Tibial nerve (tissue), 4 donors: ENCODE measurements around the gene STAC. TPM values are rescaled to one million over a fixed set of nuclear protein-coding genes. Genes with fewer than 3 reads are reported as not detected.

Experiments
- DNase-seq, 2 donors: peaks; one replicate each; pipeline ENCODE4 v3.0.0-alpha.2; 2019; ENCODE audit warnings: low spot score in 2 of 2
- H3K27ac ChIP-seq, 4 donors: fragments of 200-600 bp; sonication (generic) in 3 of 4; one replicate each; pipeline ENCODE4 v1.5.1; 2017 to 2019; ENCODE audit warnings: mild to moderate bottlenecking in 1 of 4
- H3K27me3 ChIP-seq, 2 donors: fragments of 200-600 bp; sonication (generic) in 1 of 2; one replicate each; pipeline versions ENCODE4 v1.5.1 to v1.6.0; 2017 to 2019
- H3K36me3 ChIP-seq, 3 donors: fragments of 200-600 bp; sonication (generic); one replicate each; pipeline ENCODE4 v1.5.1; 2018 to 2019
- H3K4me1 ChIP-seq, 4 donors: fragments of 200-600 bp; sonication (generic) in 3 of 4; one replicate each; pipeline ENCODE4 v1.5.1; 2017 to 2019
- H3K4me3 ChIP-seq, 4 donors: fragments of 200-600 bp; sonication (generic) in 3 of 4; one replicate each; pipeline ENCODE4 v1.5.1; 2017 to 2019; ENCODE audit warnings: mild to moderate bottlenecking in 1 of 4, moderate library complexity in 1 of 4
- H3K9me3 ChIP-seq, 4 donors: fragments of 200-600 bp; sonication (generic) in 3 of 4; one replicate each; pipeline ENCODE4 v1.5.1; 2017 to 2019
- CTCF ChIP-seq, 5 experiments: fragments of 200-600 bp in 3 of 5; fragments of 450-650 bp in 2 of 5; sonication (generic) in 3 of 5; IDR thresholded peaks; one replicate each; pipeline ENCODE4 v1.5.1; 2016 to 2019; ENCODE audit warnings: antibody characterized with exemption in 5 of 5, mild to moderate bottlenecking in 3 of 5, moderate library complexity in 2 of 5
- EP300 ChIP-seq, 2 donors: sonication (generic); formaldehyde crosslinking; IDR thresholded peaks; one replicate each; pipeline ENCODE4 v1.6.1; 2017; ENCODE audit warnings: antibody characterized with exemption in 2 of 2, mild to moderate bottlenecking in 1 of 2
- POLR2A ChIP-seq, 2 donors: fragments of 450-650 bp; IDR thresholded peaks; one replicate each; pipeline ENCODE4 v1.6.1; 2017; ENCODE audit warnings: antibody characterized with exemption in 2 of 2, mild to moderate bottlenecking in 2 of 2, moderate library complexity in 2 of 2
- WGBS, 2 donors: methylation state at CpG; one replicate each; pipeline ENCODE4 v1.1.5; 2018; 5-methylcytosine and 5-hydroxymethylcytosine counted together
- total RNA-seq, 4 donors: library from RNA; depleted of rRNA; stranded (reverse); fragments of >200 nt; gene quantifications; one replicate each; pipeline ENCODE4 v1.1.0, GENCODE V29; 2016

Gene STAC
- total RNA-seq, 4 donors from 2014 or later: 2.4 to 4.2 (median 3.7) TPM

- H3K9me3 ChIP-seq: peaks cover 0 to 4% (median 0%) of the 10 kb centered on the region in 4 donors
- no peak for DNase-seq
- no peaks in the 10 kb centered on the region for H3K36me3 ChIP-seq
- no peak for TF ChIP-seq EP300 (IDR thresholded peaks at IDR 0.05)
- no peak for TF ChIP-seq POLR2A (IDR thresholded peaks at IDR 0.05)
- no peak for TF ChIP-seq CTCF (IDR thresholded peaks at IDR 0.05)
- WGBS, 2 donors: 69 to 75% methylated on average over 2 of the region's 2 CpGs
- H3K27me3 ChIP-seq: no peaks in the 10 kb centered on the region
- H3K27ac ChIP-seq: no peak overlapping the region
- no peak overlapping the region for H3K4me3 ChIP-seq
- peaks cover 0 to 8% (median 0%) of the 10 kb centered on the region in 4 donors for H3K4me1 ChIP-seq
Measured at GRCh38 chr3:36596419-36596818, 216.1 kb downstream of the STAC start.

GRCh38 chr3:36597422-36597821 lies 217.1 kb downstream of the STAC start:
- Histone ChIP-seq H3K4me1 (peaks cover 0 to 8% (median 0%) of the 10 kb centered on the region in 4 donors), H3K27ac (no peak overlapping the region), H3K9me3 (no peaks in the 10 kb centered on the region), H3K4me3 (no peak overlapping the region), H3K27me3 (no peaks in the 10 kb centered on the region), H3K36me3 (no peaks in the 10 kb centered on the region)
- TF ChIP-seq EP300 (IDR thresholded peaks at IDR 0.05): no peak
- no peak for TF ChIP-seq POLR2A (IDR thresholded peaks at IDR 0.05)
- no peak for TF ChIP-seq CTCF (IDR thresholded peaks at IDR 0.05)
- WGBS, 2 donors: 83 to 85% methylated on average over 2 of the region's 2 CpGs
- DNase-seq: no peak
